DMS114 treated with DMSO at 0.1 percent for 48 hours (cell line): ENCODE results near the gene CRTC3.

Experiments
- DNase-seq: peaks from one replicate; lab custom pipeline; 2025; ENCODE audit not compliant: unreplicated experiment; lab: John Stamatoyannopoulos, UW

Gene CRTC3

GRCh38 chr15:90591524-90591923, 61.8 kb downstream of the CRTC3 start:
- no peak for DNase-seq

GRCh38 chr15:90592131-90592881, 62.6 kb downstream of the CRTC3 start:
- no peak for DNase-seq

DNA sequence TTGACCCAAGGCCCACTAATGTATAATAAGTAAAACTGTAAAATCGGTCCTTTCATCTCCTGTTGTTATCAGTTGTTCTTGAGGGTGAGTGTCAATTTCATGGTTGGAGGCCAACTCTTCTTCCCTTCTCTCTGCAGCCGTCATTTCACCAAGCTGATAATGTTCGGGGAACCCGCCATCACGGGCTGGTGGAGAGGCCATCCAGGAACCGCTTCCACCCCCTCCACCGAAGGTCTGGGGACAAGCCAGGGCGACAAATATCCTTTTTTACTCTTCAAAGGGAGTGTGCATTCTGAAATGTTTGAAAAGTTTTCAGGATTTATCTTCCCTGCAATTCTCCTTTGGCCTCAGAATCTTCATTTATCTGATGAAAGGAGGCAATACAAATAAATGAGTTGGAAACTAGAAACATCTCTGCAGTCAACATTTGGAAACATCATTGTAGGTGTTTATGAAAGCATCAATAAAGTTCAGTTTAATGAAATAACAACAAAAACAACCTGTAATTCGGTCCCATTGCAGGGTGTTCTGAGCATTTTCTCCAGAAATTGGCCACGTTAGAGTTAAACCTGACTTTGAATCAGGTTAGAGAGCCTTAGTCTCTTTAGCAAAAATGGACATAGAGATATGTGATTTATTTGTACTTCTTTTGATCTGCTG, 63.9 kb downstream of the CRTC3 start:
- DNase-seq = no peak

GRCh38 chr15:90594301-90594738, 64.6 kb downstream of the CRTC3 start:
- DNase-seq = no peak

DNA sequence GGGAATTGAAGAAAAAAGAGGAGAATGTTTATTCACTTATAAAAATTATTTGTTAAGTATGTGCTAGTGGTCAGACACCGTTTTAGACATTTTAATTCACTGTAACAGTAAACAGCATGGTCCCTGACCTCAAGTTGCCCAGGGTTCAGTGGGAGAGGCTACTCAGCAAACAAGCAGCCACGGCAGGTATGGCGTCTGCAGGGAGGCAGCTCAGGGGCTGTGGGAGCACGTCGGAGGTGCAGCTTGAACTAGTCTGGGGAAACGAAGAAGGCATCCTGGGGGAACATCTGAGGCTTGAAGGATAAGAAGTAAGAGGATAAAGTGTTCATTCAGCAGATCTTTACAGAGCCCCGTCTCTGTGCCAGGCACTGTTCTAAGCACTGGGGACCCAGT, 66.0 kb downstream of the CRTC3 start:
- DNase-seq = no peak

DNA sequence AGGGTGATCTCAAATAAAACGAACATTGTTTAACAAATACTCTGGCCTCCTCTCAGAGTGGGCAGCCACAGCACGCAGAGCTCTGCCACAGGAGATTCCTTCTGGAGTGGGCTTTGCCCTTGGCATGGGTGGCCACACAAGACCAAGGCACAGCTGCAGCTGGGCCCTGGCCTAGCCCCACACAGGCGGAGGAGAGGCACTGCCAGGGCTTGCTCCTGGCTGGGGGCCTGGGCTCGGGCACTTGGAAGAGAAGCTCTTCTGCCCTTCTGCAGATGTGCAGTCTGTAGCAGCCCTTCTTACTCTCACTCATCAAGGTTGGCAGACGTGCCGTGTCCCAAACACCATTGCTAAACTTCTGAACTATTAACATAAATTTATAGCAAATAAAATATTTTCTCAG, 67.2 kb downstream of the CRTC3 start:
- DNase-seq = no peak

- DNase-seq = no peak
These were observed 67.9 kb downstream of the CRTC3 start for GRCh38 chr15:90597577-90597976.

DNA sequence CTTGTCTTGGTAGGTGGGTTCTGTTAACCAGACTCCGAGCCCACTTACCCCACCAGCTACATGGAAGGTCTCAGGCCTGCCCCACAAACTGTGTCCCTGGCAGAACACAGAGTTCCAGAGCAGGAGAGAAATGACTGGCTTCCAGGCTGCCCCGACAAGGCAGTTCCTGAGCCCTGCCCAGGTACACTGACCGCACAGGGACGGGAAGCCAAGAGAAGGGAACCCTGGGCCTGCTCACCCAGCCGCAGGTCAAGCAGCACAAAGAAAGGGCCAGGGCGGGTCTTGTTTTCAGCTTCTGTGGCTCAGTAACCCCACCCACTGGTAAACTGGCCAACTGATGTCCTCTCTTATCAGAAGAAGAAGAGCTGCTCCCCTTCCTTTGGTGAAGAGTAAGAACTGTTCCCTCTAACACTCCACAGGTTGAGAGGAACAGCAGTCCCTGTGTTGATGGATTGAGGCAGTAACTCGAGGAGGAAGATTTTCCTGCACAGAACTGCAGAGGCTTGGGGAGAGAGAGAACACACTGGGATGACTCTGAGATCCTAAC, 68.4 kb downstream of the CRTC3 start:
- DNase-seq = no peak

- no peak for DNase-seq
These were observed 69.0 kb downstream of the CRTC3 start for GRCh38 chr15:90598679-90599078.

GRCh38 chr15:90599116-90599515, 69.4 kb downstream of the CRTC3 start:
- no peak for DNase-seq

GRCh38 chr15:90599644-90600043, 69.9 kb downstream of the CRTC3 start:
- DNase-seq = no peak

- DNase-seq = no peak
These were observed 71.2 kb downstream of the CRTC3 start for GRCh38 chr15:90600954-90601353.

DNA sequence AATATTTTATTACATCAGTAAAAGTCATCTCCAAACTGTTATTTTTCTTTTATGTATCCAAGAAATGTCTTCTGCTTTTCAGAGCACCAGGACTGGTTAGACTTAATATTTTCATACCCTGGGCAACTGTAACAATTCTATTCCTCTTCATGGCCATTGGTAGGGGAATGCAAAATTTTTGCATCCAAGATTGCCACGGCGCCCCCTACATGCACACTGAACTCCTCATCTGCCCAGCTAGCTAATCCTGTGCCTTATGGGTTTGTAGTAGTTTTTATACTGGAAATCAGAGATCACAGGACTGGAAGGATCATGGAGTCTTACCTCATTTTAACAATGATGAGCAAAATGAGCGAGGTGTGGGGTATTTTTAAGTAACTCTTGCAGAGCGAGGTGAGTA, 74.2 kb downstream of the CRTC3 start:
- DNase-seq = no peak

- DNase-seq = no peak
These were observed 76.9 kb downstream of the CRTC3 start for GRCh38 chr15:90606641-90607040.

DNA sequence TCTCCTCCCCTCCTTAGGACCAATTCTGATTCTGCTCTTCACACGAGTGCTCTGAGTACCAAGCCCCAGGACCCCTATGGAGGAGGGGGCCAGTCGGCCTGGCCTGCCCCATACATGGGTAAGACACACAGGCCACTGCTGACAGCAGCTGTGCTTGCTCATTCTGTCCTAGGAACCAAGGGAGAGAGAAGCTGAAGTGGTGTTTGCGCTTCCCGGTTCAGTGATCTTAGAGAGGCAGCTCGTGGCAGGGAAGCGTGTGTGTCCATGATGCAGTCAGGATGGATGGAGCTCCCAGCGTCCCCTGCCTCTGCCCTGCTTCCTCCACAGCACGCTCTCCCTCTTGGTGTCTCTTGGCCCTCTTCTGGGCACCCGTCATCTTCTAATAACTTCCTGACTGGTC, 77.6 kb downstream of the CRTC3 start:
- no peak for DNase-seq

GRCh38 chr15:90609242-90610180, 79.8 kb downstream of the CRTC3 start:
- DNase-seq = no peak

DNA sequence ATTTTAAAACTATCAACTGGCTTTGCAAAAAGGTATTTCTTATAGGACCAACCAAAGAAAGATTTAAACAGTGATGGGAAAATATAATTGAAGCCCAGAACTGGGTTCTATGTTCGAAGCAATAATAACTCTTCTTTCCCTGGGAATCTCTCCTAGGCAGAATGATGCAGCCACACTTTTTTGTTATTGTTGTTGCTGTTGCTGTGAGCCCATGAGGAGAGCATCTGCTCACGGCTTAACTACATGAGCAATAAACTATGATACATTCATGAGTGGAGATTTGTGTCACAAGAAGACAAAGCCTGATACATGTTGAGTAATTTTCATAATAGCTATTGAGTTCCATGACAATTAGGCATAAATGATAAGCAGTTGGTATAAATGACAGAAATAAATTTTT, 80.5 kb downstream of the CRTC3 start:
- DNase-seq = no peak

- no peak for DNase-seq
These were observed 81.4 kb downstream of the CRTC3 start for GRCh38 chr15:90611157-90611556.

DNA sequence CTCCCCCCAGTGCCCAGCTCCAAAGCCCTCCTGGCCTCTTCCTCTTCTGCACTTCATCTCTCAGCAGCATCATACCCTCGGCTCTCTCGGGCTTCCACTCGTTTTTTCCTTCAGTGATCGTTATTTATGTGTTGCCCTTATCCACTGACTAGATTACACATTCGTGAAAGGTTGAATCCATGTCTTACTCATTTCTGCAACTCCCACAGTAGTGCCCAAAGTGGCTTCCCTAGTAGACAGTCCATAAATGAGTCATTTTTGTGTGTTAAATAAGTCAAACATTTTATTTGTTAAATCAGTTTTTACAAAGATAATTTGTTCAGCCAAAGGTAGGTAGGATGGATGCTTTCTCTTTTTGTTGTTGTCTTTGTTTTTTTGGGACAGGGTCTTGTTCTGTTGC, 87.4 kb downstream of the CRTC3 start:
- DNase-seq = no peak

GRCh38 chr15:90617668-90618097, 88.0 kb downstream of the CRTC3 start:
- DNase-seq = no peak
